Ishikawa (cell line): ENCODE measurements around the gene CACNA1C.

Experiments used
- CEBPB ChIP-seq: IDR thresholded peaks from 2 replicates; pipeline ENCODE4 v1.6.1; 2012
- CREB1 ChIP-seq: IDR thresholded peaks from 2 replicates; pipeline ENCODE4 v1.6.1; 2012; ENCODE audit warnings: low read depth
- EGR1 ChIP-seq: IDR thresholded peaks from 2 replicates; pipeline ENCODE4 v1.6.1; 2012
- EP300 ChIP-seq: IDR thresholded peaks from 2 replicates; pipeline ENCODE4 v1.6.1; 2012; ENCODE audit warnings: borderline replicate concordance
- FOXM1 ChIP-seq: IDR thresholded peaks from 2 replicates; pipeline ENCODE4 v1.6.1; 2012; ENCODE audit warnings: low read depth, borderline replicate concordance
- NFIC ChIP-seq: IDR thresholded peaks from 2 replicates; pipeline ENCODE4 v1.6.1; 2012
- RAD21 ChIP-seq: IDR thresholded peaks from 2 replicates; pipeline ENCODE4 v1.6.1; 2012; ENCODE audit warnings: low read depth
- TAF1 ChIP-seq: IDR thresholded peaks from 2 replicates; pipeline ENCODE4 v1.6.1; 2012; ENCODE audit warnings: low read depth, mild to moderate bottlenecking
- TCF12 ChIP-seq: IDR thresholded peaks from 2 replicates; pipeline ENCODE4 v1.6.1; 2012; ENCODE audit warnings: low read depth
- TEAD4 ChIP-seq: IDR thresholded peaks from 2 replicates; pipeline ENCODE4 v1.6.1; 2012
- YY1 ChIP-seq: IDR thresholded peaks from 2 replicates; pipeline ENCODE4 v1.6.1; 2012; ENCODE audit warnings: low read depth
- ZBTB7A ChIP-seq: IDR thresholded peaks from 2 replicates; pipeline ENCODE4 v1.6.1; 2012; ENCODE audit warnings: low read depth
- TF ChIP-seq, protein P1 (sequence below): IDR thresholded peaks from 2 replicates; pipeline ENCODE4 v1.6.1; 2012; ENCODE audit warnings: low read depth, mild to moderate bottlenecking
- TF ChIP-seq, protein P2 (sequence below): IDR thresholded peaks from 2 replicates; pipeline ENCODE4 v1.6.1; 2012
- TF ChIP-seq, protein P3 (sequence below): IDR thresholded peaks from 2 replicates; pipeline ENCODE4 v1.6.1; 2012

CACNA1C gene

DNA sequence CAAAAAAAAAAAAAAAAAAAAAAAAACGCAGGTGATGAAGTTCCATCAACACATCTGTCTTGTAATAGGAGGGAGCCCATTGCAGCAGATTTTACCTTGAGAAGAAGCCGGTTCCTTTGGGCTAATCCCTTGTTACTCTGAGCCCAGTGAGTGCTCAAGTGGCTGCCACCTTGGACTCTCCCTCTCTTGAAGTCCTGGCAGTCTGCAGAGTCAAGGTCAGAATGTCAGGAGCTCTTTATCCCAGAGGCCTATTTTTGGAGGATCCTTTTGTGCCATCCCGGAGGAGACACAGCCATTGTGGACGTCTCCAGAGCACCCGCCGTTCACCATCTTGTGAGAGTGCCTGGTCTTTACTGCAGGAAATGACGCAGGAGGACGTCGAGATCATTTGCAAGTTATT lies 397.8 kb downstream of the CACNA1C start:
- no peak for TF ChIP-seq ZBTB7A
- TF ChIP-seq RAD21 = no peak
- no peak for TF ChIP-seq NFIC
- TF ChIP-seq YY1 = no peak
- no peak for TF ChIP-seq EGR1
- TF ChIP-seq, protein P1, sequence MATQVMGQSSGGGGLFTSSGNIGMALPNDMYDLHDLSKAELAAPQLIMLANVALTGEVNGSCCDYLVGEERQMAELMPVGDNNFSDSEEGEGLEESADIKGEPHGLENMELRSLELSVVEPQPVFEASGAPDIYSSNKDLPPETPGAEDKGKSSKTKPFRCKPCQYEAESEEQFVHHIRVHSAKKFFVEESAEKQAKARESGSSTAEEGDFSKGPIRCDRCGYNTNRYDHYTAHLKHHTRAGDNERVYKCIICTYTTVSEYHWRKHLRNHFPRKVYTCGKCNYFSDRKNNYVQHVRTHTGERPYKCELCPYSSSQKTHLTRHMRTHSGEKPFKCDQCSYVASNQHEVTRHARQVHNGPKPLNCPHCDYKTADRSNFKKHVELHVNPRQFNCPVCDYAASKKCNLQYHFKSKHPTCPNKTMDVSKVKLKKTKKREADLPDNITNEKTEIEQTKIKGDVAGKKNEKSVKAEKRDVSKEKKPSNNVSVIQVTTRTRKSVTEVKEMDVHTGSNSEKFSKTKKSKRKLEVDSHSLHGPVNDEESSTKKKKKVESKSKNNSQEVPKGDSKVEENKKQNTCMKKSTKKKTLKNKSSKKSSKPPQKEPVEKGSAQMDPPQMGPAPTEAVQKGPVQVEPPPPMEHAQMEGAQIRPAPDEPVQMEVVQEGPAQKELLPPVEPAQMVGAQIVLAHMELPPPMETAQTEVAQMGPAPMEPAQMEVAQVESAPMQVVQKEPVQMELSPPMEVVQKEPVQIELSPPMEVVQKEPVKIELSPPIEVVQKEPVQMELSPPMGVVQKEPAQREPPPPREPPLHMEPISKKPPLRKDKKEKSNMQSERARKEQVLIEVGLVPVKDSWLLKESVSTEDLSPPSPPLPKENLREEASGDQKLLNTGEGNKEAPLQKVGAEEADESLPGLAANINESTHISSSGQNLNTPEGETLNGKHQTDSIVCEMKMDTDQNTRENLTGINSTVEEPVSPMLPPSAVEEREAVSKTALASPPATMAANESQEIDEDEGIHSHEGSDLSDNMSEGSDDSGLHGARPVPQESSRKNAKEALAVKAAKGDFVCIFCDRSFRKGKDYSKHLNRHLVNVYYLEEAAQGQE = no peak
- no peak for TF ChIP-seq CEBPB
- TF ChIP-seq EP300 = no peak
- TF ChIP-seq, protein P2, sequence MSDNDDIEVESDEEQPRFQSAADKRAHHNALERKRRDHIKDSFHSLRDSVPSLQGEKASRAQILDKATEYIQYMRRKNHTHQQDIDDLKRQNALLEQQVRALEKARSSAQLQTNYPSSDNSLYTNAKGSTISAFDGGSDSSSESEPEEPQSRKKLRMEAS = no peak
- TF ChIP-seq TCF12 = no peak
- TF ChIP-seq TEAD4 = no peak
- no peak for TF ChIP-seq TAF1
- TF ChIP-seq FOXM1 = no peak
- TF ChIP-seq CREB1 = no peak
- TF ChIP-seq, protein P3, sequence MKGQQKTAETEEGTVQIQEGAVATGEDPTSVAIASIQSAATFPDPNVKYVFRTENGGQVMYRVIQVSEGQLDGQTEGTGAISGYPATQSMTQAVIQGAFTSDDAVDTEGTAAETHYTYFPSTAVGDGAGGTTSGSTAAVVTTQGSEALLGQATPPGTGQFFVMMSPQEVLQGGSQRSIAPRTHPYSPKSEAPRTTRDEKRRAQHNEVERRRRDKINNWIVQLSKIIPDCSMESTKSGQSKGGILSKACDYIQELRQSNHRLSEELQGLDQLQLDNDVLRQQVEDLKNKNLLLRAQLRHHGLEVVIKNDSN = no peak

DNA sequence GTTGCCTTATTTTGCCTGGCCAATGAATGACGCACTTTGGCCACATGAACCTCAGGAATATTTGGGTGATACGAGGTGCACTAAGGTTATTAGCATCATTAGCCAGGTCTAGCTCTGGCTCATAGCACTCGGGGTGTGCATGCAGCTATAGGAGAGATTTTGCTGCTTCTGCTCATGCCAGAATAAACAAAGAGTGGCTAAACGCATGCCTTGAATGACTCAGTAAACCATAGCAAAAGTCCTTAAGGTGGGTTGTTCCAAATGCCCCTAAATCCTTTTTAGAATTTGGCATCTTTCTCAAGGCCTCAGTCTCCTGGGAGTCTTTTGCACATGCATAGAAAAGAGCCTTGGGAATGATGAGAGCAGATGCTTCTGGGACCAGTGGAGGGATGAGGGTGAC lies 398.2 kb downstream of the CACNA1C start:
- TF ChIP-seq, protein P3 = no peak
- TF ChIP-seq FOXM1 (no peak), EGR1 (no peak), TAF1 (no peak), YY1 (no peak), EP300 (no peak), CREB1 (no peak), TEAD4 (no peak), ZBTB7A (no peak), TCF12 (no peak), RAD21 (no peak), CEBPB (no peak), NFIC (no peak)
- TF ChIP-seq, protein P2 = no peak
- TF ChIP-seq, protein P1 = no peak

DNA sequence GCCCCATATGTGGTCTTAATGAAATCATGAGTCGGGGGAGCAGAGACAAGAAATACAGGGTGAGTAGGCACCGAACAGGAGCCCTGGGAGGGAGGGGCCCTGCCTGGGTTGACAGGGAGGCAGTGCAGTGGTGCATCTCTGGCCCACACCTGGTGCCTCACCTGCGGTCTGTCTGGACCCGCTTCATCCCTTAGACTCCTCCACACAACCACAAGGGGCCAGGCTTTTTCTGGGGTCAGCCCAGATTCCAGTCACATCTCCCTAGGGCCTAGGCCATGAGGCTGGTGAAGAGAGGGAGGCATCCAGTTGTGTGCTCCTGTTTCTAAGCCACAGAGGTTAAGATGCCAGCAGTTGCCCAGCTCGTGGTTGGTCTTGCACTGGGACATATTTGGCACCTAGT lies 398.7 kb downstream of the CACNA1C start:
- TF ChIP-seq, protein P1 = no peak
- TF ChIP-seq TAF1 (no peak), FOXM1 (no peak), CEBPB (no peak), EGR1 (no peak)
- TF ChIP-seq, protein P3 = no peak

DNA sequence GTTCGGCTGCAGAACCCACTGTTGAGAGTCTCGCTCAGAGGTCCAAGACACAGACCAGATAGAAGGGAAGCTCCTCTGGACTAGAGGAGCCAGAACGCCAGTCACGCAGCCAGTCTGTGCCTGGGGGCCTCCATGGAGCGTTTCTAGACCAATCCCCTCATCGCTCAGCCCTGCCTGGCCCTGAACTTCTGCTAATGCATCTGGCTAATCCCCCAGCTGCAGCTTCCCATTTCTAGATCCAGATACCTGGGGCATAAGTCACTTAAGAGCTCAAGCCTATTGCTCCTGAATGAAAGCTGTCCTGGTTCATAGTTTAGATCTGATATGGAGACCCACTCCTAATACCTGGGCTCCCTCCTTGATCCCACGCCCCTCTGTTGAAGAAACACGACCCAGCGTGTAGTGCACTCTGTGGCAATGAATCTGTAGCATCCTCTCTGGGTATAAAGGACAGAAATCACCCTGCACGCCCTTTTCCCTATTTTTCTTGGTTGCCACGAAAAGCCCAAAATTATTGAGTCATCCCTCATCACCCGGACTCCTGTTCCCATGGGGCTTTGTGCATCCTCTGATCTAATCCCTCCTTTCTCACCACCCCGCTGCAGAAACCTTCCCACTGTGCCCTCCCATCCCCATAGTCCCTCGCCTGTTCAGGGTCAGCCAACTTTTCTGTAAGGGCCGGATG lies 400.4 kb downstream of the CACNA1C start:
- TF ChIP-seq, protein P1 = no peak
- TF ChIP-seq EP300 (no peak), TAF1 (no peak), YY1 (no peak), FOXM1 (no peak), RAD21 (no peak), CREB1 (no peak), TCF12 (no peak), CEBPB (no peak), NFIC (no peak), ZBTB7A (no peak), TEAD4 (no peak), EGR1 (no peak)
- TF ChIP-seq, protein P2 = no peak
- TF ChIP-seq, protein P3 = no peak
